OCI-LY7 (cell line): ENCODE data around the gene GARRE1. TPM values are rescaled to one million over a fixed set of nuclear protein-coding genes. Genes with fewer than 3 reads are reported as not detected.
"Not testable (repeated sequence)": the region's sequence is repeated elsewhere in the genome, so short reads cannot be mapped to it uniquely, and the experiment has no call there.

Source experiments
- Bru-seq: library from RNA; stranded (reverse); fragments of 400-500 nt; gene quantifications from one replicate; lab custom pipeline; 2021; lab: Mats Ljungman, UMichigan
- BruChase-seq, 2 experiments: library from RNA; stranded (reverse); fragments of 400-500 nt; gene quantifications; one replicate each; lab custom pipeline; 2021; lab: Mats Ljungman, UMichigan
- BruUV-seq: library from RNA; stranded (reverse); fragments of 400-500 nt; replicated peaks from 2 replicates; lab custom pipeline; 2021; lab: Mats Ljungman, UMichigan
- CTCF ChIA-PET: fragments of 300-600 bp; sonication (Branson Sonifier 250); formaldehyde crosslinking; loops from one replicate; lab custom pipeline; 2022; ENCODE audit warnings: antibody characterized with exemption; ENCODE audit not compliant: unreplicated experiment; lab: Charles Lee
- POLR2A ChIA-PET: fragments of 300-600 bp; sonication (Branson Sonifier 250); formaldehyde crosslinking; loops from one replicate; lab custom pipeline; 2022; ENCODE audit warnings: antibody characterized with exemption; lab: Charles Lee
- DNase-seq: peaks from one replicate; pipeline ENCODE4 v3.0.0-alpha.2; 2015; ENCODE audit warnings: low spot score
- H2AFZ ChIP-seq: fragments of 200-600 bp; sonication (generic), shearing (Covaris generic); 2 replicates; pipeline ENCODE4 v1.6.1; 2014; ENCODE audit warnings: mild to moderate bottlenecking, antibody characterized with exemption, low read length, moderate library complexity
- H3K27ac ChIP-seq: fragments of 200-600 bp; sonication (generic); 2 replicates; pipeline ENCODE4 v1.5.1; 2014; ENCODE audit warnings: mixed run types, low read depth, mild to moderate bottlenecking, moderate library complexity, low read length, inconsistent platforms; ENCODE audit not compliant: poor library complexity, severe bottlenecking
- H3K36me3 ChIP-seq: fragments of 200-600 bp; sonication (generic); 2 replicates; pipeline ENCODE4 v1.6.1; 2014; ENCODE audit warnings: mild to moderate bottlenecking, antibody characterized with exemption, low read length, moderate library complexity, mixed read lengths; ENCODE audit not compliant: insufficient read depth
- H3K4me1 ChIP-seq: fragments of 200-600 bp; sonication (generic); 2 replicates; pipeline ENCODE4 v1.5.1; 2014; ENCODE audit warnings: mild to moderate bottlenecking, low read length; ENCODE audit not compliant: insufficient read depth, poor library complexity, severe bottlenecking
- H3K4me2 ChIP-seq: fragments of 200-600 bp; sonication (generic); 2 replicates; pipeline ENCODE4 v1.6.1; 2014; ENCODE audit warnings: mild to moderate bottlenecking, low read length
- H3K4me3 ChIP-seq: fragments of 200-600 bp; sonication (generic); 2 replicates; pipeline ENCODE4 v1.5.1; 2014; ENCODE audit warnings: mild to moderate bottlenecking, low read depth, low read length; ENCODE audit not compliant: poor library complexity, severe bottlenecking
- H3K79me2 ChIP-seq: fragments of 200-600 bp; sonication (generic); 2 replicates; pipeline ENCODE4 v1.6.1; 2016; ENCODE audit warnings: low read depth, mild to moderate bottlenecking, low read length, moderate library complexity, mixed read lengths; ENCODE audit not compliant: insufficient read depth
- H3K9me2 ChIP-seq: fragments of 200-600 bp; sonication (generic); 2 replicates; pipeline ENCODE4 v1.6.1; 2016; ENCODE audit warnings: mild to moderate bottlenecking, low read length, mixed read lengths; ENCODE audit not compliant: insufficient read depth
- H3K9me3 ChIP-seq: fragments of 200-600 bp; sonication (generic); 2 replicates; pipeline ENCODE4 v1.6.1; 2014; ENCODE audit warnings: mild to moderate bottlenecking, mixed run types, low read length, mixed read lengths
- H4K20me1 ChIP-seq: fragments of 200-600 bp; sonication (generic); 2 replicates; pipeline ENCODE4 v1.6.1; 2014; ENCODE audit warnings: mild to moderate bottlenecking, antibody characterized with exemption, low read length, moderate library complexity, mixed read lengths; ENCODE audit not compliant: insufficient read depth
- CTCF ChIP-seq: fragments of 200-600 bp; sonication (generic); conservative IDR thresholded peaks from 2 replicates; pipeline ENCODE4 v1.5.1; 2014; ENCODE audit warnings: mild to moderate bottlenecking, antibody characterized with exemption, low read length, moderate library complexity, mixed read lengths
- EZH2phosphoT487 ChIP-seq: fragments of 200-600 bp; sonication (generic); IDR thresholded peaks from 2 replicates; pipeline ENCODE4 v1.6.1; 2018; ENCODE audit warnings: low read depth, borderline replicate concordance, mild to moderate bottlenecking, mixed run types, antibody characterized with exemption, low read length, moderate library complexity, mixed read lengths
- intact Hi-C: fragments of 100-400 bp; cut with micrococcal nuclease; formaldehyde crosslinking; loops from one replicate; pipeline ENCODE4 v1.10.0; 2022; ENCODE audit not compliant: unreplicated experiment
- long read RNA-seq: library from polyadenylated mRNA; stranded (forward); transcript quantifications from one replicate; pipeline ENCODE4 v2.0.0, GENCODE V29; 2022
- total RNA-seq, 2 experiments: library from RNA; depleted of rRNA in 1 of 2; stranded (reverse); fragments of >200 nt in 1 of 2; shearing (Covaris generic) in 1 of 2; gene quantifications; 2 replicates each; pipeline ENCODE4 v1.2.3, GENCODE V29; 2014 to 2022

GARRE1 gene
- 11.1 and 15.4 TPM in 2 replicates for total RNA-seq (2014; rRNA removed; shearing (Covaris generic))
- total RNA-seq (2022) = 18.8 and 19.8 TPM in 2 replicates
- percentile 61 among the genes with signal in this experiment for Bru-seq, nascent RNA
- percentile 63 among the genes with signal in this experiment for BruChase-seq, experiment 1, labeled RNA remaining after a 6-hour chase
- percentile 64 among the genes with signal in this experiment for BruChase-seq, experiment 2, labeled RNA remaining after a 2-hour chase
- long read RNA-seq, full-length matches to known transcripts = 12 of 35 reads
- long read RNA-seq, partial matches to known transcripts = 3 of 35 reads
- long read RNA-seq, other reads (novel, unspliced or antisense) = 20 of 35 reads

- H3K4me1 ChIP-seq = peaks cover 15% of the 10 kb centered on the region
- no peaks in the 10 kb centered on the region for H3K36me3 ChIP-seq
- peaks cover 11% of the 10 kb centered on the region; the same call in 1 of the 2 replicates for H3K79me2 ChIP-seq
- no peak; the same call in 1 of the 2 replicates for TF ChIP-seq CTCF
- TF ChIP-seq EZH2phosphoT487 = no peak
- H3K9me2 ChIP-seq = no peaks in the 10 kb centered on the region
- intact Hi-C loops = no loop called here
- peak; percentile 89 for DNase-seq
- POLR2A ChIA-PET = no interaction called here
- no TSS peak for BruUV-seq
- CTCF ChIA-PET = interaction anchor here (0.6 kb wide), 1 partner anchor 8 kb away, joined by 4 read pairs; no protein-coding TSS in a partner anchor
- H3K27ac ChIP-seq = peak within 1 kb of the TSS; percentile 47
- peak within 1 kb of the TSS; percentile 91 for H3K4me2 ChIP-seq
- peak within 1 kb of the TSS; percentile 96 for H2AFZ ChIP-seq
- no peaks in the 10 kb centered on the region for H4K20me1 ChIP-seq
- peak within 1 kb of the TSS; percentile 94 for H3K4me3 ChIP-seq
- H3K9me3 ChIP-seq = no peaks in the 10 kb centered on the region
Measured at GRCh38 chr19:34254046-34254697, at the start of gene GARRE1. Gene GARRE1, plus strand, starts transcription at chr19:34254554. Its CDS starts 45,920 bp downstream, at chr19:34300474.

GRCh38 chr19:34205324-34205723 lies 49.0 kb upstream of the GARRE1 start:
- H2AFZ ChIP-seq, H3K9me2 ChIP-seq, H3K9me3 ChIP-seq, H3K4me2 ChIP-seq, BruUV-seq, DNase-seq, H3K4me3 ChIP-seq, intact Hi-C loops, H3K4me1 ChIP-seq, H3K27ac ChIP-seq, H4K20me1 ChIP-seq, CTCF ChIA-PET: not testable (repeated sequence)
- H3K79me2 ChIP-seq = peaks cover 26% of the 10 kb centered on the region; the same call in 1 of the 2 replicates
- POLR2A ChIA-PET = interaction anchor here (0.6 to 1.5 kb wide), 4 partner anchors 9 to 101 kb away, joined by 3 to 6 read pairs (median 4); no protein-coding TSS in a partner anchor
- H3K36me3 ChIP-seq = peaks cover 96% of the 10 kb centered on the region

GRCh38 chr19:34208291-34208884 lies 46.0 kb upstream of the GARRE1 start:
- Histone ChIP-seq H3K4me1 (no peaks in the 10 kb centered on the region), H3K9me3 (no peaks in the 10 kb centered on the region), H3K4me3 (no peak overlapping the region), H2AFZ (no peak overlapping the region), H3K36me3 (peaks cover 95% of the 10 kb centered on the region), H3K79me2 (peaks cover 7% of the 10 kb centered on the region; the same call in 1 of the 2 replicates), H3K27ac (no peak overlapping the region), H4K20me1 (no peaks in the 10 kb centered on the region), H3K4me2 (no peak overlapping the region), H3K9me2 (no peaks in the 10 kb centered on the region)
- ChIA-PET CTCF (no interaction called here), POLR2A (no interaction called here)
- intact Hi-C loops = no loop called here
- no TSS peak for BruUV-seq
- no peak for DNase-seq
- TF ChIP-seq CTCF = no peak
- no peak for TF ChIP-seq EZH2phosphoT487
